HCT116 (cell line): ENCODE measurements around the gene ADAMTS16. TPM values are rescaled to one million over a fixed set of nuclear protein-coding genes. Genes with fewer than 3 reads are reported as not detected.

Experiments
- ATAC-seq: fragments of 200-7000 bp; cut with Tn5 transposase; 2 replicates; pipeline ENCODE4 v1.9.1; 2020; ENCODE audit warnings: mild to moderate bottlenecking, moderate library complexity
- BruUV-seq: library from RNA; stranded (reverse); fragments of 400-500 nt; replicated peaks from 2 replicates; lab custom pipeline; 2021; lab: Mats Ljungman, UMichigan
- CTCF ChIA-PET: fragments of 300-600 bp; sonication (Branson Sonifier 250); formaldehyde crosslinking; loops from one replicate; lab custom pipeline; 2021; ENCODE audit warnings: antibody characterized with exemption; lab: Charles Lee
- POLR2A ChIA-PET: fragments of 300-600, 350-600 bp; sonication (Branson Sonifier 250); formaldehyde crosslinking; loops from one replicate; lab custom pipeline; 2021; ENCODE audit warnings: antibody characterized with exemption; lab: Charles Lee
- RAD21 ChIA-PET, 2 experiments: fragments of 300-600 bp; sonication (Branson Sonifier 250); formaldehyde crosslinking; loops; one replicate each; lab custom pipeline; 2023; ENCODE audit warnings: low total read pairs in 2 of 2; ENCODE audit not compliant: uncharacterized antibody in 2 of 2, unreplicated experiment in 2 of 2, low non-redundant PET in 1 of 2; lab: Charles Lee
- DNase-seq: peaks from one replicate; pipeline ENCODE4 v3.0.0-alpha.2; 2010; ENCODE audit warnings: low read depth, low spot score
- H2AFZ ChIP-seq: fragments of 200-600 bp; shearing (Covaris generic), sonication (generic); 2 replicates; pipeline ENCODE4 v1.6.1; 2017; ENCODE audit warnings: low read depth, mixed run types, mixed read lengths, antibody characterized with exemption, low read length; ENCODE audit not compliant: poor library complexity, severe bottlenecking
- H3K27ac ChIP-seq: 2 replicates; pipeline ENCODE4 v1.5.1; 2012; ENCODE audit warnings: low read depth, low read length
- H3K27me3 ChIP-seq: fragments of 200-600 bp; sonication (generic); 2 replicates; pipeline ENCODE4 v1.6.1; 2016; ENCODE audit warnings: mixed run types, low read length, mixed read lengths; ENCODE audit not compliant: insufficient read depth
- H3K36me3 ChIP-seq, 2 experiments: fragments of 200-500 bp in 1 of 2; fragments of 200-600 bp in 1 of 2; sonication (Bioruptor generic) in 1 of 2; sonication (generic) in 1 of 2; 2 replicates each; pipeline versions ENCODE4 v1.5.1 to v1.6.1; 2014 to 2016; ENCODE audit warnings: low read length in 2 of 2, inconsistent platforms in 1 of 2, mixed read lengths in 1 of 2, mixed run types in 1 of 2; ENCODE audit not compliant: insufficient read depth in 2 of 2, control insufficient read depth in 1 of 2
- H3K4me1 ChIP-seq, 2 experiments: fragments of 200-600 bp in 1 of 2; sonication (generic) in 1 of 2; 2 replicates each; pipeline versions ENCODE4 v1.5.1 to v1.6.1; 2012 to 2017; ENCODE audit warnings: low read length in 2 of 2, inconsistent platforms in 1 of 2, mild to moderate bottlenecking in 1 of 2, mixed read lengths in 1 of 2, mixed run types in 1 of 2, moderate library complexity in 1 of 2; ENCODE audit not compliant: insufficient read depth in 2 of 2, control insufficient read depth in 1 of 2
- H3K4me2 ChIP-seq: fragments of 200-600 bp; sonication (generic); 2 replicates; pipeline ENCODE4 v1.6.1; 2017; ENCODE audit warnings: mixed run types, low read length, mixed read lengths
- H3K4me3 ChIP-seq, 2 experiments: fragments of 200-600 bp in 1 of 2; sonication (generic) in 1 of 2; replicated peaks in 1 of 2; 2 replicates each; pipeline ENCODE4 v1.5.1; 2011 to 2016; ENCODE audit warnings: low read length in 2 of 2, control low read depth in 1 of 2, low read depth in 1 of 2, mild to moderate bottlenecking in 1 of 2, mixed read lengths in 1 of 2, mixed run types in 1 of 2
- H3K79me2 ChIP-seq: fragments of 200-600 bp; sonication (generic); 2 replicates; pipeline ENCODE4 v1.6.1; 2017; ENCODE audit warnings: mild to moderate bottlenecking, mixed run types, low read length, moderate library complexity, mixed read lengths; ENCODE audit not compliant: insufficient read depth
- H3K9ac ChIP-seq: fragments of 200-600 bp; sonication (generic); 2 replicates; pipeline ENCODE4 v1.6.1; 2016; ENCODE audit warnings: low read length, mixed read lengths
- H3K9me2 ChIP-seq: fragments of 200-600 bp; sonication (generic), shearing (Covaris generic); 2 replicates; pipeline ENCODE4 v1.6.1; 2017; ENCODE audit warnings: mixed run types, mild to moderate bottlenecking, moderate library complexity; ENCODE audit not compliant: insufficient read depth
- H3K9me3 ChIP-seq, 2 experiments: fragments of 200-500 bp in 1 of 2; fragments of 200-600 bp in 1 of 2; sonication (Bioruptor generic) in 1 of 2; sonication (generic) in 1 of 2; 2 replicates each; pipeline ENCODE4 v1.6.1; 2014 to 2017; ENCODE audit warnings: low read length in 2 of 2, mixed read lengths in 2 of 2, inconsistent platforms in 1 of 2, low read depth in 1 of 2, mild to moderate bottlenecking in 1 of 2, mixed run types in 1 of 2, moderate library complexity in 1 of 2; ENCODE audit not compliant: control insufficient read depth in 1 of 2, insufficient read depth in 1 of 2
- H4K20me1 ChIP-seq: fragments of 200-600 bp; sonication (generic), shearing (Covaris generic); 2 replicates; pipeline ENCODE4 v1.6.1; 2017; ENCODE audit warnings: mixed run types, mild to moderate bottlenecking, moderate library complexity; ENCODE audit not compliant: insufficient read depth
- CEBPB ChIP-seq: IDR thresholded peaks from 2 replicates; pipeline ENCODE4 v1.6.1; 2012; ENCODE audit warnings: low read depth
- CTCF ChIP-seq, 3 experiments: fragments of 200-600 bp in 1 of 3; sonication (generic) in 1 of 3; IDR thresholded peaks in 2 of 3; conservative IDR thresholded peaks in 1 of 3; 2 replicates each; pipeline ENCODE4 v1.5.1; 2012 to 2017; ENCODE audit warnings: low read depth in 2 of 3, low read length in 2 of 3, antibody characterized with exemption in 1 of 3, borderline replicate concordance in 1 of 3, control low read depth in 1 of 3, mild to moderate bottlenecking in 1 of 3, mixed read lengths in 1 of 3, mixed run types in 1 of 3, moderate library complexity in 1 of 3; ENCODE audit not compliant: insufficient read depth in 1 of 3
- JUND ChIP-seq: IDR thresholded peaks from 2 replicates; pipeline ENCODE4 v1.6.1; 2012
- POLR2AphosphoS5 ChIP-seq: IDR thresholded peaks from 2 replicates; pipeline ENCODE4 v1.6.1; 2011; ENCODE audit warnings: mild to moderate bottlenecking, low read depth, low read length, moderate library complexity
- RAD21 ChIP-seq: IDR thresholded peaks from 2 replicates; pipeline ENCODE4 v1.6.1; 2012; ENCODE audit warnings: low read depth, mild to moderate bottlenecking
- REST ChIP-seq: IDR thresholded peaks from 2 replicates; pipeline ENCODE4 v1.6.1; 2012; ENCODE audit warnings: low read depth
- SRF ChIP-seq: IDR thresholded peaks from 2 replicates; pipeline ENCODE4 v1.6.1; 2012; ENCODE audit warnings: low read depth
- ZFX ChIP-seq: fragments of 450-650 bp; IDR thresholded peaks from 2 replicates; pipeline ENCODE4 v1.6.1; 2017
- ZNF274 ChIP-seq: fragments of 200-500 bp; sonication (Bioruptor generic); IDR thresholded peaks from 2 replicates; pipeline ENCODE4 v1.6.1; 2014; ENCODE audit warnings: mild to moderate bottlenecking, low read depth, low read length, inconsistent platforms
- intact Hi-C: fragments of 100-400 bp; cut with micrococcal nuclease; formaldehyde crosslinking; loops from 2 replicates; pipeline ENCODE4 v1.10.0; 2022
- total RNA-seq: library from RNA; stranded (reverse); gene quantifications from one replicate; pipeline ENCODE4 v1.2.1, GENCODE V29; 2021; ENCODE audit not compliant: unreplicated experiment

The ADAMTS16 gene
- total RNA-seq, 1 experiment from 2014 or later: 2.4 TPM

GRCh38 chr5:5164163-5164562 is 24.0 kb downstream of the ADAMTS16 start:
- TF ChIP-seq CTCF (IDR thresholded peaks at IDR 0.05 in 2 of 3, conservative IDR thresholded peaks at IDR 0.05 in 1 of 3; ENCODE audit: borderline replicate concordance in 1 of 3, insufficient read depth in 1 of 3, low read depth in 2 of 3, low read length in 2 of 3) (no peak), ZNF274 (no peak), REST (no peak), CEBPB (no peak), ZFX (no peak), JUND (no peak), RAD21 (no peak), SRF (no peak), POLR2AphosphoS5 (no peak)
- BruUV-seq: no TSS peak
- Histone ChIP-seq H3K9ac (no peak overlapping the region), H3K27ac (no peak overlapping the region), H3K36me3 (no peaks in the 10 kb centered on the region), H3K9me2 (no peaks in the 10 kb centered on the region), H3K4me1 (no peaks in the 10 kb centered on the region), H2AFZ (no peak overlapping the region), H3K79me2 (no peaks in the 10 kb centered on the region), H3K27me3 (no peaks in the 10 kb centered on the region), H4K20me1 (no peaks in the 10 kb centered on the region), H3K4me2 (no peak overlapping the region), H3K4me3 (no peak overlapping the region), H3K9me3 (no peaks in the 10 kb centered on the region)
- intact Hi-C loops: no loop called here
- CTCF ChIA-PET: no interaction called here
- ATAC-seq (no peak), DNase-seq (no peak)
- RAD21 ChIA-PET: no interaction called here
- POLR2A ChIA-PET: no interaction called here
